Colon (tissue), 2 donors: ENCODE results near the gene ORAI2.
"Not testable (repeated sequence)": the region's sequence is repeated elsewhere in the genome, so short reads cannot be mapped to it uniquely, and the experiment has no call there.

ENCODE experiments used
- FAIRE-seq: peaks from 2 replicates; lab custom pipeline; 2012; peaks lifted over from hg19 to GRCh38; lab: Jason Lieb, UNC
- donor health status: control.
- donor health status: control.

ORAI2 gene

DNA sequence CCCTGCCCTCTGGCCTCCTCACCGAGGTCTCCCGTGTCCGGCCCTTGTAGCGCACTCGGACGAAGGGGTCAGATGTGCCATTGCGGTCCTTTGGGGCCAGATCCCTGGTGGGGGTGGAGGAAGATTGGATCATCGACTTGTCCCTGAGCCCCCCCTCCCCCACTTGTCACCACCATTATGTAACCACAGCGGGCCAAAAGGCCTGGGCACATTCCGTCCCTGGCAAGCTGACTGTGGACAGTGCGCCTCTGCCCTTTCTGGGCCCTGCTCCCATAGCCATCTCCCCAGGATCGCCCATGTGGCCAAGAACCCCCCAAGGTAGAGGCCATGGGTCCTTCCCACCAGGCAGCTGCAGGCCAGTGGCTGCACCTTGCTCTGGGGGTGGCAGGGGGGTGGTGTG, 69.8 kb downstream of the ORAI2 start:
- FAIRE-seq, result not testable (repeated sequence)

DNA sequence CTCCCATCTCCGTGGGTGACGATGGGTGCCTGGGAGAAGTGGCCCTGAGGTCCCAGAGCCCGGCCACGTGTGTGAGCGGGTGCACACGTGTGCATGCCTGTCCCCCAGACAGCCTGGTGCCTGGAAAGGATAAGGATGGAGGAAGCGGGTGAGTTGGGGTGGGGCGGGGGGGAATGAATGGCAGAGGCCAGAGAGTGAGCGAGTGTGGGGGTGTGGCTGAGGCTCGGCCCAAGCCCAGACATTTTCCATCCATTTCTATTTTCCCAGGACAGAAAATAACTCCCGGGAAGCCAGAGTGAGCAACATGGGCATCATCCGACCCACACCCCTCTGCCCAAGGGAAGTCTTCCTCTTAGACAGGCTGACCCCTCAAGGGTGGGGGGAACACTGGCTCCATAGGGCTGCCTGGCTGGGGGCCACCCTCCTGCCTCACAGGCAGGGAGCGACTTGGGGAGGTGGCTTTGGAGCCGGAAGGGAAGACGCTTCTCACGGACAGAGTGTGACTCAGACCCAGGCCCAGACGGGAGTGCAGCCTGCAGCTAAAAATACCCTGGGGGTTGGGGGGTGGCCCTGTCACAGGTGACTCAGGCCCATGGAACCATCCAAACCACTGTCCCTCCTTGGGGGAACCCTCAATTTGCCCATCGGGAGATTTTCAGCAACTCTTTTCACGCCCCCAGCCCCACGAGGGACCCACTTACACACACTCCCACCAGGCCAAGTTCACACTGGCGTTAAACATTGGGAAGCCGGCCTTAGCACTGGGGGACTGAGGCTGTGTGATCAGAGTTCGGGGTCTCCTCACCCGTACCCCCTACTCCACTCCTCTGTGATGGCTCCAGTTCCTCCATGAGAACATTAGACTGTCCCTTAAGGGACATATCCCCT, 72.2 kb downstream of the ORAI2 start:
- FAIRE-seq, result not testable (repeated sequence)
